ENCODE data around the gene JAK1.

- TF ChIP-seq CTCF (IDR thresholded peaks at IDR 0.05) (no peak), EP300 (IDR thresholded peaks at IDR 0.05) (no peak)
Observed at GRCh38 chr1:64922336-64922735, 44.0 kb downstream of the JAK1 start.

All from sigmoid colon (tissue), 4 donors.